Nephron progenitor cell (in vitro differentiated cells): ENCODE results near the gene SYT6.
"Not testable (repeated sequence)": the region's sequence is repeated elsewhere in the genome, so short reads cannot be mapped to it uniquely, and the experiment has no call there.

Experiments used
- DNase-seq: peaks from one replicate; pipeline ENCODE4 v3.0.0; 2021
- H3K27ac Mint-ChIP-seq: 2 replicates; pipeline ENCODE4 v1.8.0; 2021; ENCODE audit warnings: mild to moderate bottlenecking, moderate library complexity, mixed read lengths
- H3K27me3 Mint-ChIP-seq: 2 replicates; pipeline ENCODE4 v1.8.0; 2021; ENCODE audit warnings: mild to moderate bottlenecking, low read depth, mixed read lengths; ENCODE audit not compliant: poor library complexity
- H3K36me3 Mint-ChIP-seq: 2 replicates; pipeline ENCODE4 v1.8.0; 2021; ENCODE audit warnings: low read depth, mixed read lengths
- H3K4me1 Mint-ChIP-seq: 2 replicates; pipeline ENCODE4 v1.8.0; 2021; ENCODE audit warnings: mixed read lengths
- H3K4me3 Mint-ChIP-seq: 2 replicates; pipeline ENCODE4 v1.8.0; 2021; ENCODE audit warnings: mild to moderate bottlenecking, moderate library complexity, mixed read lengths
- H3K9me3 Mint-ChIP-seq: 2 replicates; pipeline ENCODE4 v1.8.0; 2021; ENCODE audit warnings: mild to moderate bottlenecking, moderate library complexity, mixed read lengths
- TF ChIP-seq, protein P1 (sequence below): fragments of 200-600 bp; sonication (generic); IDR thresholded peaks from 2 replicates; pipeline ENCODE4 v1.5.0; 2021; ENCODE audit warnings: antibody characterized with exemption

The SYT6 gene

DNA sequence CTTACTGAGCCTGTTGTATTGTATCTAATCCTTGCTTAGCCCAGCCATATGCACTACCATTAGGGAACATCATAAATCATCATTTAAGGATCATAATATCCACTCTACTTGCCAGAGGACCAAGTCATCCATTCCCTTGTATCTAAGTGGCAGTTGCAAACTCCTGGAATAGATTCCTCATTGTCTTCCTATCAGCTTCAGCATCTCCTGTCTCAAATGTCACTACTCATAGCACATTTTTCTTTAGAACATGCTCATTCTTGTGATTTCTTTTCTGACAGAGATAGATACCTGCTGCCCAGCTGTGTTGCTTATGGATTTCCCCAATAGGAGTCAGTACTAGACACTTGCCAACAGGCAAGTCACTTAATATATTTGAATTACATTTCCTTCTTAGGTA lies 90.1 kb downstream of the SYT6 start:
- Mint-ChIP-seq H3K9me3 (peaks cover 16% of the 10 kb centered on the region), H3K27me3 (peaks cover 7% of the 10 kb centered on the region), H3K4me3 (no peak overlapping the region), H3K36me3 (no peaks in the 10 kb centered on the region), H3K4me1 (peaks cover 11% of the 10 kb centered on the region), H3K27ac (no peak overlapping the region)
- no peak for DNase-seq
- TF ChIP-seq, protein P1, sequence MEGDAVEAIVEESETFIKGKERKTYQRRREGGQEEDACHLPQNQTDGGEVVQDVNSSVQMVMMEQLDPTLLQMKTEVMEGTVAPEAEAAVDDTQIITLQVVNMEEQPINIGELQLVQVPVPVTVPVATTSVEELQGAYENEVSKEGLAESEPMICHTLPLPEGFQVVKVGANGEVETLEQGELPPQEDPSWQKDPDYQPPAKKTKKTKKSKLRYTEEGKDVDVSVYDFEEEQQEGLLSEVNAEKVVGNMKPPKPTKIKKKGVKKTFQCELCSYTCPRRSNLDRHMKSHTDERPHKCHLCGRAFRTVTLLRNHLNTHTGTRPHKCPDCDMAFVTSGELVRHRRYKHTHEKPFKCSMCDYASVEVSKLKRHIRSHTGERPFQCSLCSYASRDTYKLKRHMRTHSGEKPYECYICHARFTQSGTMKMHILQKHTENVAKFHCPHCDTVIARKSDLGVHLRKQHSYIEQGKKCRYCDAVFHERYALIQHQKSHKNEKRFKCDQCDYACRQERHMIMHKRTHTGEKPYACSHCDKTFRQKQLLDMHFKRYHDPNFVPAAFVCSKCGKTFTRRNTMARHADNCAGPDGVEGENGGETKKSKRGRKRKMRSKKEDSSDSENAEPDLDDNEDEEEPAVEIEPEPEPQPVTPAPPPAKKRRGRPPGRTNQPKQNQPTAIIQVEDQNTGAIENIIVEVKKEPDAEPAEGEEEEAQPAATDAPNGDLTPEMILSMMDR: no peak

DNA sequence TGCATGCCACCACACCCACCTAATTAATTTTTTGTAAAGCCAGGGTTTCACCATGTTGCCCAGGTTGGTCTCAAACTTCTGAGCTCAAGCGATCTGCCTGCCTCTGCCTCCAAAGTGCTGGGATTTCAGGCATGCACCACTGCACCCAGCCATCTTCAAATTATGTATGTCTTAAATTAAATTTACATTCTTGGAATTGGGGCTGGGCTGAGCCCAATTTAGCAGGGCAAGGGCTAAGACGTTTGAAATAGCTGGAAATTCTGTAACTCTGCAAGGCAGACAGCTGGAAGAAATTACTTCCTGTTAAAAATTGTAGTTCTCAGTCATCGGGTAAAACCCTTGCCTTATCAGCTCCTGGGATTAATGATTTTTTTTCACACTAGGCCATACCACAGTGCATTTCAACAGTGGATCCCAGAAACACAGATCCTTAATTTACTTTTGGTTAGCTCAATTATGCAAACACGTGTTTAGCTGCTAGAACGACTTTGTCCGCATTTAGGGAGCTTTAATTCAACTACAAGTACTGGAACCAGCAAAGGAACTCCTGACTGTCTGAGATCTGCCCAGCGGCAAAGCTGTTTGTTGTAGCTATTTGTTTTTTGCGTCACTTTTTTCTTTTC lies 91.1 kb downstream of the SYT6 start:
- Mint-ChIP-seq H3K9me3 (peaks cover 16% of the 10 kb centered on the region), H3K27me3 (peaks cover 7% of the 10 kb centered on the region), H3K27ac (no peak overlapping the region)

DNA sequence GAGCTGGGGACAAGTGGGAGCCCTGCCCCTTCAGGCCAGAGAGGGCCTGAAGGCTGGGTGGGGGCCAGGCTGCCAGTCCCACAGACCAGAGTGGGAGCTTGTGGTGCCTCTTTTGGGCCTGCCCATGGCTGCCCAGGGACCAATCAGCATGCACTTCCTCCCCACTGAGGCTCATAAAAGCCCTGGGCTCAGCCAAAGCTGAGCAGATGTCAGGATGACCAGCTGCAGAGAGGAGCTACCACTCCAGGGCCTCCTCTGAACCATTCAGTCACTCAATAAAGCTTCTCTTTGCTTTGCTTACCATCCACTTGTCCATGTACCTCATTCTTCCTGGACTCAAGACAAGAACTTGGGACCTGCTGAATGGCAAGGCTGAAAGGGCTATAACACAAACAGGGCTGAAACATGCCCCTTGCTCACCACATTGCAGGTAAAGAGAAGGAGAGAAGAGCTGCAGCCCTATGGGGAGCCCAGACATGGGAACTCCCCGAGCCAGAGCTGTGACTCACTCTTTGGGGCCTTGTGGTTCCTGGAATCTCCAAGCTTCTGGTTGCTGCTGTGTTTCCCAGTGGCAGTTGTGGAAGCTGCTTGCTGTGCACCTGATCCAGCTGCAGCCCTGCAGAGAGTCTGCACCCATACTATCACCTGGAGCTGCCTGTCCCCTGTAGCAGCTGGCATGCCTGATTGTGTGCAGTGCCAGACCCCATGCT lies 92.4 kb downstream of the SYT6 start:
- H3K27ac Mint-ChIP-seq: no peak overlapping the region
- H3K4me3 Mint-ChIP-seq: no peak overlapping the region
- peaks cover 2% of the 10 kb centered on the region for H3K36me3 Mint-ChIP-seq
- no peak for DNase-seq
- peaks cover 7% of the 10 kb centered on the region for H3K27me3 Mint-ChIP-seq
- H3K4me1 Mint-ChIP-seq: peaks cover 19% of the 10 kb centered on the region
- TF ChIP-seq, protein P1: no peak
- peaks cover 20% of the 10 kb centered on the region for H3K9me3 Mint-ChIP-seq

More for the DNA sequence above, 91.1 kb downstream of the SYT6 start:
- H3K4me1 Mint-ChIP-seq: peaks cover 19% of the 10 kb centered on the region
- H3K36me3 Mint-ChIP-seq: no peaks in the 10 kb centered on the region
- TF ChIP-seq, protein P1: no peak
- no peak for DNase-seq
- H3K4me3 Mint-ChIP-seq: no peak overlapping the region

DNA sequence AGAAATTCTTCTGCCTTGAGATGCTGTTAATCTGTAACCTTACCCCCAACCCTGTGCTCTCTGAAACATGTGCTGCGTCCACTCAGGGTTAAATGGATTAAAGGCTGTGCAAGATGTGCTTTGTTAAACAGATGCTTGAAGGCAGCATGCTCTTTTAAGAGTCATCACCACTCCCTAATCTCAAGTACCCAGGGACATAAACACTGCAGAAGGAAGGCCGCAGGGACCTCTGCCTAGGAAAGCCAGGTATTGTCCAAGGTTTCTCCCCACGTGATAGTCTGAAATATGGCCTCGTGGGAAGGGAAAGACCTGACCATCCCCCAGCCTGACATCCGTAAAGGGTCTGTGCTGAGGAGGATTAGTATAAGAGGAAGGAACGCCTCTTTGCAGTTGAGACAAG lies 95.4 kb downstream of the SYT6 start:
- not testable (repeated sequence) for H3K27me3 Mint-ChIP-seq, DNase-seq, H3K36me3 Mint-ChIP-seq, H3K4me3 Mint-ChIP-seq
- Mint-ChIP-seq H3K9me3 (peaks cover 20% of the 10 kb centered on the region), H3K4me1 (peaks cover 19% of the 10 kb centered on the region), H3K27ac (peak overlapping the region; percentile 10)

- Mint-ChIP-seq H3K4me1 (peaks cover 14% of the 10 kb centered on the region), H3K27me3 (peaks cover 4% of the 10 kb centered on the region), H3K9me3 (peaks cover 14% of the 10 kb centered on the region), H3K36me3 (peaks cover 5% of the 10 kb centered on the region), H3K27ac (no peak overlapping the region), H3K4me3 (no peak overlapping the region)
- no peak for DNase-seq
- TF ChIP-seq, protein P1: no peak
Observed at GRCh38 chr1:114054148-114054547, 99.5 kb downstream of the SYT6 start.

- DNase-seq: no peak
- no peak overlapping the region for H3K27ac Mint-ChIP-seq
- no peak overlapping the region for H3K4me3 Mint-ChIP-seq
- H3K36me3 Mint-ChIP-seq: peaks cover 12% of the 10 kb centered on the region
- peaks cover 4% of the 10 kb centered on the region for H3K27me3 Mint-ChIP-seq
- no peaks in the 10 kb centered on the region for H3K4me1 Mint-ChIP-seq
- TF ChIP-seq, protein P1: no peak
- peaks cover 24% of the 10 kb centered on the region for H3K9me3 Mint-ChIP-seq
Observed at GRCh38 chr1:114048232-114048631, 105.4 kb downstream of the SYT6 start.
